HCT116 (cell line): ENCODE results near the gene RNF25. TPM values are rescaled to one million over a fixed set of nuclear protein-coding genes. Genes with fewer than 3 reads are reported as not detected.

ENCODE experiments used
- ATAC-seq: fragments of 200-7000 bp; cut with Tn5 transposase; 2 replicates; pipeline ENCODE4 v1.9.1; 2020; ENCODE audit warnings: mild to moderate bottlenecking, moderate library complexity
- BruUV-seq: library from RNA; stranded (reverse); fragments of 400-500 nt; replicated peaks from 2 replicates; lab custom pipeline; 2021; lab: Mats Ljungman, UMichigan
- CTCF ChIA-PET: fragments of 300-600 bp; sonication (Branson Sonifier 250); formaldehyde crosslinking; loops from one replicate; lab custom pipeline; 2021; ENCODE audit warnings: antibody characterized with exemption; lab: Charles Lee
- POLR2A ChIA-PET: fragments of 300-600, 350-600 bp; sonication (Branson Sonifier 250); formaldehyde crosslinking; loops from one replicate; lab custom pipeline; 2021; ENCODE audit warnings: antibody characterized with exemption; lab: Charles Lee
- RAD21 ChIA-PET, 2 experiments: fragments of 300-600 bp; sonication (Branson Sonifier 250); formaldehyde crosslinking; loops; one replicate each; lab custom pipeline; 2023; ENCODE audit warnings: low total read pairs in 2 of 2; ENCODE audit not compliant: uncharacterized antibody in 2 of 2, unreplicated experiment in 2 of 2, low non-redundant PET in 1 of 2; lab: Charles Lee
- DNase-seq: peaks from one replicate; pipeline ENCODE4 v3.0.0-alpha.2; 2010; ENCODE audit warnings: low read depth, low spot score
- H2AFZ ChIP-seq: fragments of 200-600 bp; shearing (Covaris generic), sonication (generic); 2 replicates; pipeline ENCODE4 v1.6.1; 2017; ENCODE audit warnings: low read depth, mixed run types, mixed read lengths, antibody characterized with exemption, low read length; ENCODE audit not compliant: poor library complexity, severe bottlenecking
- H3K27ac ChIP-seq: 2 replicates; pipeline ENCODE4 v1.5.1; 2012; ENCODE audit warnings: low read depth, low read length
- H3K27me3 ChIP-seq: fragments of 200-600 bp; sonication (generic); 2 replicates; pipeline ENCODE4 v1.6.1; 2016; ENCODE audit warnings: mixed run types, low read length, mixed read lengths; ENCODE audit not compliant: insufficient read depth
- H3K36me3 ChIP-seq, 2 experiments: fragments of 200-500 bp in 1 of 2; fragments of 200-600 bp in 1 of 2; sonication (Bioruptor generic) in 1 of 2; sonication (generic) in 1 of 2; 2 replicates each; pipeline versions ENCODE4 v1.5.1 to v1.6.1; 2014 to 2016; ENCODE audit warnings: low read length in 2 of 2, inconsistent platforms in 1 of 2, mixed read lengths in 1 of 2, mixed run types in 1 of 2; ENCODE audit not compliant: insufficient read depth in 2 of 2, control insufficient read depth in 1 of 2
- H3K4me1 ChIP-seq, 2 experiments: fragments of 200-600 bp in 1 of 2; sonication (generic) in 1 of 2; 2 replicates each; pipeline versions ENCODE4 v1.5.1 to v1.6.1; 2012 to 2017; ENCODE audit warnings: low read length in 2 of 2, inconsistent platforms in 1 of 2, mild to moderate bottlenecking in 1 of 2, mixed read lengths in 1 of 2, mixed run types in 1 of 2, moderate library complexity in 1 of 2; ENCODE audit not compliant: insufficient read depth in 2 of 2, control insufficient read depth in 1 of 2
- H3K4me2 ChIP-seq: fragments of 200-600 bp; sonication (generic); 2 replicates; pipeline ENCODE4 v1.6.1; 2017; ENCODE audit warnings: mixed run types, low read length, mixed read lengths
- H3K4me3 ChIP-seq, 2 experiments: fragments of 200-600 bp in 1 of 2; sonication (generic) in 1 of 2; replicated peaks in 1 of 2; 2 replicates each; pipeline ENCODE4 v1.5.1; 2011 to 2016; ENCODE audit warnings: low read length in 2 of 2, control low read depth in 1 of 2, low read depth in 1 of 2, mild to moderate bottlenecking in 1 of 2, mixed read lengths in 1 of 2, mixed run types in 1 of 2
- H3K79me2 ChIP-seq: fragments of 200-600 bp; sonication (generic); 2 replicates; pipeline ENCODE4 v1.6.1; 2017; ENCODE audit warnings: mild to moderate bottlenecking, mixed run types, low read length, moderate library complexity, mixed read lengths; ENCODE audit not compliant: insufficient read depth
- H3K9ac ChIP-seq: fragments of 200-600 bp; sonication (generic); 2 replicates; pipeline ENCODE4 v1.6.1; 2016; ENCODE audit warnings: low read length, mixed read lengths
- H3K9me2 ChIP-seq: fragments of 200-600 bp; sonication (generic), shearing (Covaris generic); 2 replicates; pipeline ENCODE4 v1.6.1; 2017; ENCODE audit warnings: mixed run types, mild to moderate bottlenecking, moderate library complexity; ENCODE audit not compliant: insufficient read depth
- H3K9me3 ChIP-seq, 2 experiments: fragments of 200-500 bp in 1 of 2; fragments of 200-600 bp in 1 of 2; sonication (Bioruptor generic) in 1 of 2; sonication (generic) in 1 of 2; 2 replicates each; pipeline ENCODE4 v1.6.1; 2014 to 2017; ENCODE audit warnings: low read length in 2 of 2, mixed read lengths in 2 of 2, inconsistent platforms in 1 of 2, low read depth in 1 of 2, mild to moderate bottlenecking in 1 of 2, mixed run types in 1 of 2, moderate library complexity in 1 of 2; ENCODE audit not compliant: control insufficient read depth in 1 of 2, insufficient read depth in 1 of 2
- H4K20me1 ChIP-seq: fragments of 200-600 bp; sonication (generic), shearing (Covaris generic); 2 replicates; pipeline ENCODE4 v1.6.1; 2017; ENCODE audit warnings: mixed run types, mild to moderate bottlenecking, moderate library complexity; ENCODE audit not compliant: insufficient read depth
- ELF1 ChIP-seq: IDR thresholded peaks from 2 replicates; pipeline ENCODE4 v1.6.1; 2012; ENCODE audit warnings: low read depth, borderline replicate concordance
- EZH2 ChIP-seq: fragments of 200-600 bp; sonication (generic); IDR thresholded peaks from 2 replicates; pipeline ENCODE4 v1.6.1; 2017; ENCODE audit warnings: antibody characterized with exemption, mixed run types
- REST ChIP-seq: IDR thresholded peaks from 2 replicates; pipeline ENCODE4 v1.6.1; 2012; ENCODE audit warnings: low read depth
- SIN3A ChIP-seq: IDR thresholded peaks from 2 replicates; pipeline ENCODE4 v1.6.1; 2012; ENCODE audit warnings: low read depth
- SP1 ChIP-seq: IDR thresholded peaks from 2 replicates; pipeline ENCODE4 v1.6.1; 2012; ENCODE audit warnings: low read depth
- YY1 ChIP-seq: IDR thresholded peaks from 2 replicates; pipeline ENCODE4 v1.6.1; 2011; ENCODE audit warnings: low read length, low read depth, moderate library complexity, mild to moderate bottlenecking; ENCODE audit not compliant: insufficient replicate concordance; ENCODE audit errors: extremely low read depth
- intact Hi-C: fragments of 100-400 bp; cut with micrococcal nuclease; formaldehyde crosslinking; loops from 2 replicates; pipeline ENCODE4 v1.10.0; 2022
- total RNA-seq: library from RNA; stranded (reverse); gene quantifications from one replicate; pipeline ENCODE4 v1.2.1, GENCODE V29; 2021; ENCODE audit not compliant: unreplicated experiment

Gene RNF25
- total RNA-seq, 1 experiment from 2014 or later: 23.4 TPM

GRCh38 chr2:218671097-218671653 lies 627 bp downstream of the RNF25 start:
- ChIA-PET CTCF (interaction anchor here (0.7 to 2.0 kb wide), 5 partner anchors 12 to 176 kb away, joined by 3 to 11 read pairs (median 4); partner anchors contain the start of genes BCS1L, TTLL4 and ZNF142), RAD21 (interaction anchor here in 1 of 2 experiments (0.9 to 1.6 kb wide), 2 partner anchors 12 to 176 kb away, joined by 3 to 5 read pairs; partner anchors contain the start of genes BCS1L and ZNF142), POLR2A (interaction anchor here (0.6 to 2.3 kb wide), 2 partner anchors 12 to 76 kb away, joined by 9 to 20 read pairs; partner anchors contain the start of genes BCS1L and ZNF142)
- TSS peak; percentile 84 for BruUV-seq
- Histone ChIP-seq H3K27me3 (no peaks in the 10 kb centered on the region), H3K27ac (peak overlapping the region; percentile 74), H2AFZ (no peak overlapping the region), H4K20me1 (no peaks in the 10 kb centered on the region), H3K9ac (peak overlapping the region; percentile 71), H3K4me3 (peak overlapping the region; percentile 74 to 89), H3K36me3 (peaks cover 11 to 20% of the 10 kb centered on the region in 2 experiments), H3K9me3 (no peaks in the 10 kb centered on the region), H3K79me2 (peaks cover 33% of the 10 kb centered on the region), H3K4me1 (peaks cover 11 to 13% of the 10 kb centered on the region in 2 experiments; a peak in 2 of 4 replicates), H3K4me2 (peak overlapping the region; percentile 81), H3K9me2 (no peaks in the 10 kb centered on the region)
- ATAC-seq (peak; percentile 35), DNase-seq (no peak)
- no peak for TF ChIP-seq YY1
- TF ChIP-seq ELF1: no peak
- TF ChIP-seq SIN3A: no peak
- no peak for TF ChIP-seq SP1
- TF ChIP-seq EZH2: no peak
- TF ChIP-seq REST: no peak
- intact Hi-C loops: no loop called here
